HG03025 (cell line): ENCODE measurements around the gene ADAM15.

Source experiments
- ATAC-seq: cut with Tn5 transposase; IDR thresholded peaks from one replicate; pipeline ENCODE4 v1.9.1; 2021; ENCODE audit warnings: mild to moderate bottlenecking, moderate library complexity; ENCODE audit not compliant: unreplicated experiment, low FRiP score

ADAM15 gene

DNA sequence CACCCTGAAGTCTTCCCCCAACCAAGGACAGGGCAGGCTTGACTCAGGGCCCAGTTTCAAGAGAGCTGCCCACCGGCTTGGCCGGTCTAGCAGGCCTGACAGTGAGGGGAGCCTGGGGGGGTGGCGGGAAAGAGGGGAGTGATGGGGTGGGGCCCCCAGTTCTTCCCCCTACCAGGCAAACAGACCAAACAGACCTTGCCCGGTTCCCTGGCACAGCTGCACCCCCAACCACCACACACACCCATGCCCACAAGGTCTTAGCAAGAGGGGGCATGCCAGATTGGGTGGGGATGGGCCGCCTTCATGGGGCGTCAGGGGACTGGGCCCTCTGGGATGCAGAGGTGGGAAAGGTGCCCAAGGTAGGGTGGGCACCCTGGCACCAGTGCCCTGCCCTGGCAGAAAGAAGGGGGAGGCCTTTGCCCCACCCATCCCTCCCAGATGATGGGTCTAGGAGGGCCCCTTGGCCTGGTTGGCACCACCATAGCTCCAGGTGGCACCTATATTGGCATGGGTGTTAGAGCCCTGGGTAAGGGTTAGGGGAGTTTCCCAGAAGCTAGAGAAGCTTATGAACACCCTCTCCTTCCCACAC is 39.6 kb upstream of the ADAM15 start:
- ATAC-seq: no peak

DNA sequence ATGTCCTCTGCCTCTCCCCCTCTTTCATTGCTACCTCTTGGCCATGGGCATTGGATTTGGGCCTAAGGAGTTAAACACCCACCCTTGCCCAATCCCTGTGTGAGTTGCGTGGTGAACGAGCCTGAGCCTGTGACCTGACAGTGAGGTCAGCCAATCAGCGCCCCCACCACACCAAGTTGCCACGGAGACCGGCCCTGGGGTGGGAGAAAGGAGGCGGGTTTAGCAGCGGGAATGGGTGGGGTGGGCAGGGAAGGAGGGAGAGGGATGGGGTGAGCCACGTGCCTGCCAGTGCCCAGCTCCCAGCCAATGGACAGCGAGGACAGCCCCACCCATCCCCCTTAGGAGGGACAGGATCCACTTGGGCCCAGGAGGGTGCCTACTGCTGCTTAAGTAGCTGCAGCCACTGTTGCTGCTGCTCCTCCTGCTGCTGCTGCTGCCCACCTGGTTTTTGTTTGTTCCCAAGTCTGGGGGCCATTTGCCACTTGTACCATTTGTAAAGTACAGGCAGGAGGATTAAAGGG is 39.0 kb upstream of the ADAM15 start:
- ATAC-seq: no peak

DNA sequence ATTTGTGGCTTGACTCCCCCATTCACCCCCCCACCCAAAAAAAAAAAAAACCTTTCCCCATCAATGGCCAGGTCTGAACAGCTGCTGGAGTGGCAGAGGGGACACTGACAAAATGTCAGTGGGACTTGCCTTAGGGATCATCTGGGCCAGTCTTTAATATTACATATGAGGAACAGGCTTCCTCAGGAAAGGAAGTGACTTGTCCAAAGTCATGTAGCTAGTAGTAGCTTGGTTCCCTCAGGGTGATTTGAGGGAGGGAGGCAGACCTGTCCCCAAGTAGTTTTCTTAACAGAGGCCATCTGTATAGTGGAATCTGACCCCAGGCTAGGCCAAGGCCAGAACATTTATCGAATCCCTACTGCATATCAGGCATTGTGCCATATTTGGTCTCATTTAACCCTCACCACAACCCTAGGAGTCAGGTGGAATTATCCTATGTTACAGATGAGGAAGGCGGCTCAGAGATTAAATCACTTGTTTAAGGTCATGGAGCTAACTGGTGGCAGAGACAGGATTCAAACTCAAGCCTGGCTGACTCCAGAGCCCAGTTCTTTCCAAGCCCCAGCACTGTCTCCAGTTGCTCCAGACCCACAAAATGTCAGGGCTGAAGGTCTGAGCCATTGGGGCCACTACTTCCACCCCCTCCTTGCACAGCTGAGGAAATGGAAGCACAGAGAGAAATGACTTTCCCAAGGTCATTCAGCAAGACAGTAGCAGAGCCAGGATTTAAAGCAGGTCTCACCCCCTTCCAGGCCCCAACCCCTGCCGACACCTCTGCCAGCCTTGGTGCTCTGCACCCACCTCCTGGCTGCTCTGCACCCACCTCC is 38.1 kb upstream of the ADAM15 start:
- no peak for ATAC-seq

DNA sequence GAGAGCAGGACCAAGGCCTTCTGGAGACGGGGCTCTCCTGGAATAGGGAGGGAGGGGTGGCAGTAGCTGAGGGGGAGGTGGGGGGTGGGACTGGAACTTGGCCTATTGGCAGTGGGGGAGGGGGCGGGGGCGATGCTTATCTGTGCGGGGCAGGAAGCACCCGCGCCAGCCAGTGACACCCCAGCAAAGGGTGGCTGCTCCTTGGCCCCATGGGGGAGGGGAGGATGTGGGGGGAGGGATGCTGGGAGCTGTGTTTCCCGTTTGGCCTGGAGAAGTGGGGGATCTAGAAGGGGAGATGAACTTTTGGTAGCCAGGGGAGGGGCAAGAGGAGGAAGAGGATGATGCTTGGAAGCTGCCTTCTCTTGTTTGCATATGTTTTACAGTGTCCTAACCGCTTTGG is 37.5 kb upstream of the ADAM15 start:
- no peak for ATAC-seq

GRCh38 chr1:155014709-155015508 is 36.2 kb upstream of the ADAM15 start:
- ATAC-seq: no peak

DNA sequence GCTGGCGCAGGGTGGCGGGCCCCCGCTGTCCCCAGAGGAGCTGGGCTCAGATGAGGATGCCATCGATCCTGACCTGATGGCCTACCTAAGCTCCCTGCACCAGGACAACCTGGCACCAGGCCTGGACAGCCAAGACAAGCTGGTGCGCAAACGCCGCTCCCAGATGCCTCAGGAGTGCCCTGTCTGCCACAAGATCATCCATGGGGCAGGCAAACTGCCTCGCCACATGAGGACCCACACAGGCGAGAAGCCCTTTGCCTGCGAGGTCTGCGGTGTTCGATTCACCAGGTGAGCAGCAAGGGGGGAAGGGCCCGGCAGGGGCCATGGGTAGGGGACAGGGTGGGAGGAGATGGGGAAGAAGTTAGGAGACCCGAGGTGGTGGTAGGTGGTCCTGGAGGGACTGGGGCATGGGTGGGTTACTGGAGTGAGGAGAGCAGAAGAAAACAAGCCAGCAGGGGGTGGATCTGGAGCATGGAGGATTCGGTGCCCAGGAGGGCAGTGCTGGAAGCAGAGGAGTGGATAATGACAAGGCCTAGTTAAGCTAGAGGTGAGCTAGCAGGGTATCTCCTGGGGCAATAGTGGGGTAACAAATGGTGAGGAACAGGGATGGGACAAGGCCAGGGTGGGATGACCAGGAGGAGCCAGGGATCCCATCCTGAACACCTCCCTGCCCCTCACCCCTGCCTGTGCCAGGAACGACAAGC is 35.4 kb upstream of the ADAM15 start:
- no peak for ATAC-seq

- ATAC-seq: no peak
Observed at GRCh38 chr1:155016231-155016831, 34.8 kb upstream of the ADAM15 start.

DNA sequence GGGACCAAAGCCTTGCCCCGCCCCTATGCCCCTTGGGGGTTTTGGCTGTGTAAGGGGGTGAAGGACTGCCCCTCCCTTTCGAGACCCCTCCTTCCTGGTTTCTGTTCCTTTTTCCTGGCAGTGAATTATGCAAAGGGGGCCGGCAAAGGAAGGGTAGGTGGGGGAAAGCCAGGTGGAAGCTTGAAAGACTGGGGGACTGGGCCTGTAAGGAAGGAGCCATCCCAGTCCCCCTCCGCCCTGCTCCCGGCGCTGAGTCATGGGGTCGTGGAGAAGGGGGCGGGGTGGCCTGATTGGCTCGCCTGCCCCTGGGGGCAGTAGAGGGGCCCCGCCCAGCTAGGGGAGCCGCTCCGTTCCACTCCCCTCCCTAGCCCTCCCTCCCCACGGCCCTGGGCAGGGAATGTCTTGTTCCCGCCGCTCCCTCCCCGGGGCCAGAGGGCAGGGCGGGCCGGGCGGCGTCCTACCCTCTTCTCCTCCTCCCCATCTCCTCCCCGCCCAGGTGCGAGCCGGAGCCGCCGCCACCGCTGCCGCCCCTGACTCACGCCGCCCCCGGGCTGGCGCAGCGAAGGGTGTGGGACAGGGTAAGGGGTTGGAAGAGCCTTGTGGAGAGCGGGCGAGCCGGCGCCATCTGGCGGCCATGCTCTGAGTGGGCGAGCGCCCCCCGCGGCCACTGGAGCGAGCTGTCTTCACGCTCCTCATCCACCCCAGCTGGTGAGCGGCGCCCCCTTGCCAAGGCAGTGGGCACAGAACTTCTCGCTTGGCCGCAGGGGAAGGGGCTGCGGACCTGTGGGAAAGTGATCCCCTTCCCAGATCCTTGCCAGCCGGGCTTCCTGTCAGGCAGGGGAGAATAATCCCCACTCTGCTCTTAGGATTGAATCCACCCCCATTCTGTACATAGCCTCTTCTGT is 33.8 kb upstream of the ADAM15 start:
- ATAC-seq: peak; percentile 55

GRCh38 chr1:155017946-155018316 is 33.2 kb upstream of the ADAM15 start:
- ATAC-seq: no peak

GRCh38 chr1:155018617-155019348 is 32.3 kb upstream of the ADAM15 start:
- ATAC-seq: no peak

DNA sequence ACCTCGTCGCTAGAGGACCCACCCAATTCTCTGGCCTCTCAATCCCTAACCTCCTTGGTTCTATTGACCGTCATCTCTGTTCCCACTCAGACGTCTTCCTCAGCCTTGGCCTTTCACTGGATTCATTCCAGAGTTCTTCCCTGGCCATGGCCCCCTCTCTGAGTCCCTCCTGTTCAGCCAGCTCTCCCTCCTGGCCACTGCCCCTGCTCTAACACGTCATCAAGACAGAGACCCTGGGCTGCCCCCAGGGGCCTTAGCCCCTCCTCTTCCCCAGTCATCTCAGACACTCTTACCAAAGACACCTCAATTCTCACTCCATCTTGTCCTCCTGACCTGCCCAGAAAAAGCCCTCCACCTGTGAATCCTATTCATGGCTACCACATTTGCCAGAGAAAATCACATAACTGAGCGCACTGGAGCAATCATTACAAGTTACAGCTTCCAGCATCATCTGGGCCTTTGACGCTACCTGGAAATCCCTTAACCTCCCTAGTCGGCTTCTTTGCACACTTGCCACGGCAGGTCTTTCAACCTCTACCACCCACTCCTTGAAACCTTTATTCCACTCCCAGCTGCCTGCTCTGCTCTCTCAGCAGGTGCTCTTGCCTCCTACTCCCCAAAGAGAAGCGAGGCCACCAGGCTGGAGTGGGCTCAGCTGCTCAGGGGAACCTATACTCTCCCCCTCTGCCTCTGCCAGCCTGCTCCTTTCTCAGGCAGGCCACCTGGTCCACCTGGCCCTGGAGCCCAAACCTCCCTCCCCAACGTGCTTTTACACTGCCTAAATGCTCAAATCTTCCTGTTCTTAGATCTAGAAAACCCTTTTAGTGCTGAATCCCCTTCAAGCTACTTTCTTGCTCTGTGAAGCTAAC is 31.5 kb upstream of the ADAM15 start:
- no peak for ATAC-seq

DNA sequence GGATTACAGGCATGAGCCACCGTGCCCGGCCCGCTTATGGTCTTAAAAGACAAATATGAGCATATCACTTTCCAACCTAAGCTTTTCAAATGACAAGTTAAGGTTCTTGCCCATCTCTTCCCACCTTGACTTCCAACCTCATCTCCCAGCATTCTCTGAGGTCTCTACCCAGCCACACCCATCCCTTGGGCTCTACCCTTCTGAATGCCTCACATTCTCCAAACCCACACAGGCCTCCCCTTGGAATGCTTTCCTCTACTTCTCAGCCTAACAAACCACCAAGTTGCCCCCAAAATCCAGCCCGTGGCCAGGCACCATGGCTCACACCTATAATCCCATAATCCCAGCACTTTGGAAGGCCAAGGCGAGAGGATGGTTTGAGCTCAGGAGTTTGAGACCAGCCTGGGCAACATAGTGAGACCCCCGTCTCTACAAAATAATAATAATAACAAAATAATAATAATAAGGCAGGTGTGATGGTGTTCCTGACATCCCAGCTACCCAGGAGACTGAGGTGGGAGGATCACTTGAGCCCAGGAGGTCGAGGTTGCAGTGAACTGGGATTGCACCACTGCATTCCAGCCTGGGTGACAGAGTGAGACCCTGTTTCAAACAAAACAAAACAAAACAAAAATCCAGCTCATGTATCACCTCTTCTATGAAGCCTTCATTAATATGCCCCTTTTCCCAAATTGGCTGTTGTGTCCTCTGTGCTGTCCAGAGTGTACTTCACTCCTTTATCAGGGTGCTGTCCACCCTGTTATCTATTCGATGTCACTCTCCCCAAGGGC is 28.8 kb upstream of the ADAM15 start:
- ATAC-seq: no peak

DNA sequence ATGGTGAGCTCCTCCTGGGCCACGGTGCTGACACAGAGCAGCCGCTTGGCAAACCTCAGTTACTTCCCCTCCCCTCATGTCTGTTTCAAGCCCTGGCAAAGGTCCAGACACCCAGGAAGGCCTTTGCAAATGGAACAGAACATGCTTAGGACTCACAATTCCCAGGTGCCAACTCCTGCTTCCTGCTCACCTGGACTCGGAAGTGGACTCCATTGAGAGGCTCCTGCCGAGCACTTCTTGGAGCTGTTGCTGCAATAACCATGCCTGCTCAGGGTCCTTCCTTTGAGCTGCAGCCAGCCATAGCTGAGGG is 28.2 kb upstream of the ADAM15 start:
- ATAC-seq: no peak

GRCh38 chr1:155023627-155024026 is 27.5 kb upstream of the ADAM15 start:
- ATAC-seq: no peak

DNA sequence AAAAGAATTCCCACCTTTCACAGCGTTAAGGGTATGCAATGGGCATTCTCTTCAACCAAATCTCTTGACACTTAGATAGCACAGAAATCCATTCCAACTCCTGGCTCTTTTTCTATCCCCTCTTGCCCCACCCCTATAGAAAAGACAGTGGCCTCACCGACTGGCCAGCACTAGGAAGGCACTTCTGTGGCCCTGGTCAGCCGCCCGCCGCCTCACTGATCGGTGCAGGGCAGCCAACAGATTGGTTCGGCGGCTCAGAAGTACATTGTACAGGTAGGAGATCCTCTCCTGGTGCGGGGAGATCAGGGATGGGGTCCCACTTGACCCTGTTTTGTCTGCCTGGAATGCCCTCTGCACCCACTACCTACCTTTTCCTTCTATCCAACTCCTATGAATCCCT is 26.8 kb upstream of the ADAM15 start:
- no peak for ATAC-seq

DNA sequence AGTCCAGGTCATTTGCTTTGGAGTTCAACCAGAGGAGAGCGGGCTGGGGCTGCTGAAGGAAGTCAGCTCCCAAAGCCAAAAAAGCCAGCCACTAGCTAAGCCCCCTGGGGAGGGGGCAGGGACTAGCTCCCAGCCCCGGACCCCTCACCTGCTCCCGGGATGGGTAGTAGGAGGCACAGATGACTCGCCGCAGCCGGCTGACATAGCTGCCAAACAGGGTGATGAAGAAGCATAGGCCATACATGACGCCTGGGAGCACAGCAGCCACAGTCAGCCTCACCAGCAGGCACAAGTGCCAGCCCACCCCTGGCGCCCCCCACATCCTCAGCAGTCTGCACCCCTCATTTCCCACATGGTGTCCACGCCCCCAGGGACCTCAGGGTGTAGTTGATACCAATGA is 25.0 kb upstream of the ADAM15 start:
- ATAC-seq: no peak

- no peak for ATAC-seq
Observed at GRCh38 chr1:155026588-155026987, 24.5 kb upstream of the ADAM15 start.
